Fibroblast of upper back skin (primary cell): ENCODE data around the gene OTUB2.
"Not testable (repeated sequence)": the region's sequence is repeated elsewhere in the genome, so short reads cannot be mapped to it uniquely, and the experiment has no call there.

Source experiments
- DNase-seq: peaks from one replicate; pipeline ENCODE4 v3.0.0-alpha.2; 2013

Gene OTUB2

GRCh38 chr14:94062344-94062940, 36.3 kb downstream of the OTUB2 start:
- peak; percentile 61 for DNase-seq

- DNase-seq, result no peak
These were observed 40.0 kb downstream of the OTUB2 start for GRCh38 chr14:94066089-94066676.

- DNase-seq, result not testable (repeated sequence)
These were observed 45.9 kb downstream of the OTUB2 start for GRCh38 chr14:94072076-94072475.

- no peak for DNase-seq
These were observed 48.4 kb downstream of the OTUB2 start for GRCh38 chr14:94074534-94074933.

DNA sequence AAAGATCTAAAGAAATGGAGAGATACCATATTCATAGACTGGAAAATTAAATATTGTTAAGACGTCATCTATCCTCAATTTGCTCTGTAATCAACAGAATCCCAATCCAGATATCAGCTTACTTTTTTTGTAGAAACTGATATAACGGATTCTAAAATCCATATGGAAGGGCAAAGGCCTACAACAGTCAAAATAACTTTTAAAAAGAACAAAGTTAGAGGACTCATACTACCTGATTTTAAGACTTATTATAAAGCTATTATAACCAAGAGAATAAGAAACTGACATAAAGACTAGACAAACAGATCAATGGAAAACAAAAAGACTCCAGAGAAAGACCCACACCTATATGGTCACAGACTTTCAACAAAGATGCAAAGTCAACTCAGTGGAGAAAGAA, 48.9 kb downstream of the OTUB2 start:
- no peak for DNase-seq

DNA sequence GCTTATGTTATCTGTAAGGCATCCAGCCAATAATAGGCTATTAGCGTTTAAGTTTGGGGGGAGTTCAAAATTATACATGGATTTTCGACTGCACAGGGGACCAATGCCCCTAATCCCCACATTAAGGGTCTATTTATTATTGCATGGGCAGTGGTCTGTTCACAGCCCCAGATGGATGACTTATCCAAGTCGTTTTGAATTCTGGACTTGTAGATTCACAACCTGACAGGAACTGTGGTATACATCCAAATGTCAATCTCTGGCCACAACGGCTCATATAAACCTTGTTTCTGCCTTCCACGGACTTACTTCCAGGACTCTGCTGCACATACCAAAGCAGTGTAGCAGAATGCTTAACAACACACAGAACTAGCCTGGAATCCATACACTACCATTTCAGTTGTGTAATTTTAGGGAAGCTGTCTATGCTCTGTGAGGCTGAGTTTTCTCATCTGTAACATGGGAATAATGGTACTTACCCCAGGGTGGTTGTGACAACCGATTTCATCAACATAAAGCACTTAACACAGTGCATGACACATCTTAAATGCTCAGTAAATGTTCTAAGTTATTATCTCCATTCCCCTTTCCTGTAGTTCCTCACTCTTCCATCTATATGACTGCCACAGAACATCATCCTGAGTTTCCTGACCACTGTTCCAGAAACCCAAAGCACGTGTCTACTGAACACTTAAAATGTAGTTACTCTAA, 51.1 kb downstream of the OTUB2 start:
- DNase-seq, result no peak

- no peak for DNase-seq
These were observed 51.7 kb downstream of the OTUB2 start for GRCh38 chr14:94077823-94078222.

- peak; percentile 28 for DNase-seq
These were observed 53.9 kb downstream of the OTUB2 start for GRCh38 chr14:94079891-94080620.

DNA sequence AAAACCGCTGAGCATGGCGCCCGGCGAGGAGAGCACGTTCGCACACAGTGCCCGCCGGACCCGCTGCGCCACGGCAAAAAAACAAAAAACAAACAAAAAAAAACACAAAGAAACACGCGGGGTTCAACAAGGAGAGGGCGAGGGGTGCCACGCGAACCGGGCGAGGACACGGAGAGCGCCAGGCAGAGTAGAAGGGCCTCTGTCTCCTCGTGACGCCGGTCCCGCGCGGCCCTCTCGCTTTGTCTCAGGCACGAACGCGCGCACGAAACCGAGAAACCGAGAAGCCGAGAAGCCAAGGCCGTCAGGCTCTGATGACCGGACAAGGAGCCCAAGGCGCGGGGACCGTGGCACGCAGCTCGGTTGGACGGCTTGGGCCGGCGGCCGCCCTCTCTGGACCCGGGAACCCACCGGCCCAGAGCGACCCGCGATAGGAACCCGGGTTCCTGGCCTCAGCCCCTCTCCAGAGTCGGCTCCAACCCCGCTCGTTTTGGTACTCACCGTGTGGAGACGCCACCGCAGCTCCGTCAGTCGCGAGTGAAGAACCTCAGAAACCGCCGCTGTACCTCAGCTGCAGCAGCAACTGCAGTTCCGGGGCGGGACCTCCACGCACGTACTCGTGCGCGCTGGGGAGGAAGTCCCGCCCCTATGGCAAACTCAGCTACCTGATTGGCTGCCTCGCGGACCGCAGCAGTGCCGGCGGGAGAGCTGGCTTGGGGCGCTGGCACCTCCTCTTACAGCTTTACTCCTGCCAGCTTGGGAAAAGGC, 54.7 kb downstream of the OTUB2 start, which contains the start of the genes DDX24 and IFI27L1:
DDX24 (minus strand) TSS at position 582 of the 765 bp plus-strand sequence. CDS start 1,460 bp downstream, outside the sequence.
IFI27L1 (plus strand) TSS at position 690 of the 765 bp plus-strand sequence. CDS start 15,628 bp downstream, outside the sequence.
- DNase-seq, result peak; percentile 93

DNA sequence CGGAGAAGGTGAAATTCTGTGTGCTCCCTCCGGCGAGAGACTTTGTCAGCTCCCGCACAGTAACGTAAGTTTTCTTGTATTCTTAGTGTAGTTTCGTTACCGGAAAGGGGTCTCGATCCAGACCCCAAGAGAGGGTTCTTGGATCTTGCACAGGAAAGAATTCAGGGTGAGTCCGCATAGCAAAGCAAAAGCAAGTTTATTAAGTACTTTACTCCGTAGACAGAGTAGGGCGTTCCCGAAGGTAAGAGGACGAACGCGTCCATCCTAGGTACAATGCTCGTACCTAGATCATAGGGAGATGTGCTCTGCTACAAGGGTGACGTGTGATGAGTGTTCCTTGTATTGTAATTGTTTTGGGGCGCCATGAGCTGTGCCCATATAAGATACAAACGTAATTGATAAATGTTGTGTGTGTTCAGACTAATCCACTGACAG, 55.3 kb downstream of the OTUB2 start:
- no peak for DNase-seq

GRCh38 chr14:94087891-94088290, 61.8 kb downstream of the OTUB2 start:
- no peak for DNase-seq

DNA sequence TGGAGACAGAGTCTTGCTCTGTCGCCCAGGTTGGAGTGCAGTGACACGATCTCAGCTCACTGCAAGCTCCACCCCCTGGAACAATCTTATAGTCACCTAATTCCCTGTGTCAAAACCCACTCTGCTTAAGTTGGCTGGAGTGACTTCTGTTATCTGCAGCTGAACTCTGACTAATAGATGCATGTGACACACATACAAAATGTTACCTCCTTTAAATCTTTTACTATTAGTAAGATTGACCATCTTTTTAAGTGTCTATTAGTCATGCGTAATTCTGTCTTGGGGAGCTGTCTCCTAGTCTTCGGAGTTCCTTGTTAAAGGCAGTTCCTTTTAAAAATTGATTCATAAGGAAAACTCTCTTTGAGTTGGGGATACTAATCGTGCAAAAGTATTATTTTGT, 62.4 kb downstream of the OTUB2 start:
- peak; percentile 21 for DNase-seq

DNA sequence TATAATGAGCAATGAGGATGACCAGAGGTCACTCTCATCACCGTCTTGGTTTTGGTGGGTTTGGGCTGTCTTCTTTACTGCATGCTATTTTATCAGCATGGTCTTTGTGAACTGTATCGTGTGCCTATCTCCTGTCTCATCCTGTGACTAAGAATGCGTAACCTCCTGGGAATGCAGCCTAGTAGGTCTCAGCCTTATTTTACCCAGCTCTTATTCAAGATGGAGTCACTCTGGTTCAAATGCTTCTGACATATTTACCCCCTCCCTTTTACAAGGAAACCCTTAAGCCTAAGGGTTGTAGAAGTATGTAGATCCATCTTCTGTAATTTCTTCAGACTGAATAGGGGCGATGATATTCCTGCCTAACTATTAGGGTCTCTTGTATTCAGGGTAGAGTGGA, 63.3 kb downstream of the OTUB2 start:
- no peak for DNase-seq

- no peak for DNase-seq
These were observed 67.3 kb downstream of the OTUB2 start for GRCh38 chr14:94093418-94093817.

DNA sequence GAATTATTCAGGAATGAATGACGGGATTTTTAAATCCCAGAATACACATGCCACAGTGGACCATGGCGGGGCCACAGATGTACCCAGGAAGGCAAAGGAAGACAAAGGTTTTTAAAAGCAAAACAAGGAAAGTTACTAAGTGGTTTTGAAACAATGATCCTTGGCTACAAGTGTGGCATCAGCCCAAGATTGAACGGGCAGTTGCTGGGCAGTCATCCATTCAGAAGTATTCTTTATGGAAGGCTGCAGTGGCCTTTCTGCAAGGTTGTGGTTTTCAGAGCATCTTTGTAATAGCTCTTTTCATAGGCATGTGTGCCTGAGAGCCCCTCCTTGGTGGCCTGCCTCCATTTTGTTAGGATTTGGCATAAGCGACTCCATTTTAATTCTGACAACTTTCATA, 71.0 kb downstream of the OTUB2 start:
- no peak for DNase-seq
